Effector CD8-positive, alpha-beta T cell (primary cell): ENCODE results near the gene FAM110A.
"Not testable (repeated sequence)": the region's sequence is repeated elsewhere in the genome, so short reads cannot be mapped to it uniquely, and the experiment has no call there.

Source experiments
- DNase-seq: peaks from one replicate; lab custom pipeline; 2025; lab: John Stamatoyannopoulos, UW

The FAM110A gene

DNA sequence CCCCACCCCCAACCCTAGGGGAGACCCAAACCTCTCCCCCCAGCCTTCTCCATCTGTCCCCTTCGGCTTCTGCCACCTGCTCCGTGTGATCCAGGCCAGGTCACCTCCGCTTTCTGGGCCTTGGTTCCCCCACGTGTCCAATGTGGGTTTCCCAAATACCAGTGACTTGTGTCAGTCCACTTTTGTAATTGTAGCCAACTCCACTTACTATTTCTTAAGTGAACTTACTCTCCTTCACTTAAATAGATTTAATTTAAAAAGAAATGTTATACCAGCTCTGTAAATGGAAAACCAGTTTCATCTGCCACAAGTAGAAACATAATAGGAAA, 10.0 kb upstream of the FAM110A start:
- no peak for DNase-seq

GRCh38 chr20:824490-824889, 9.0 kb upstream of the FAM110A start:
- no peak for DNase-seq

DNA sequence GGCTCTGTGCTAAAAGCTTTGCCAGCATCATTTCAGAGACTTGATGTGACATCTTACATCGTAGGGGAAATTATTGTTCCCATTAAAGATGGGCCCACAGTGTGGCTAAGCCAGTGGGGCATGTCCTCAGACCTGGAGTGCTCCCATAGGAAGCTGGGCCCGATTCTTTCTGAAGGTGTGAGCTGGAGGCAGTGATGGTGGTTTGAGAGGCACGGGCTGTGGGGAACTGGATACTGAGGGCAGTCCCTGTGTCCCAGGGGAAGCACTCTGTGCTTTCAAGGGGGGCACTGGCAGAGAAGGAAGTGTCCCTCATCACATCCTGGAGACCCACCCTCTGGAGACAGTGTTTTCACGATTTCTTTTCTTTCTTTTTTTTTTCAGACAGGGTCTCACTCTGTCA, 8.6 kb upstream of the FAM110A start:
- no peak for DNase-seq

- no peak for DNase-seq
Observed at GRCh38 chr20:825710-826421, 7.6 kb upstream of the FAM110A start.

GRCh38 chr20:826695-827323, 6.7 kb upstream of the FAM110A start:
- no peak for DNase-seq

GRCh38 chr20:827981-828380, 5.5 kb upstream of the FAM110A start:
- not testable (repeated sequence) for DNase-seq

DNA sequence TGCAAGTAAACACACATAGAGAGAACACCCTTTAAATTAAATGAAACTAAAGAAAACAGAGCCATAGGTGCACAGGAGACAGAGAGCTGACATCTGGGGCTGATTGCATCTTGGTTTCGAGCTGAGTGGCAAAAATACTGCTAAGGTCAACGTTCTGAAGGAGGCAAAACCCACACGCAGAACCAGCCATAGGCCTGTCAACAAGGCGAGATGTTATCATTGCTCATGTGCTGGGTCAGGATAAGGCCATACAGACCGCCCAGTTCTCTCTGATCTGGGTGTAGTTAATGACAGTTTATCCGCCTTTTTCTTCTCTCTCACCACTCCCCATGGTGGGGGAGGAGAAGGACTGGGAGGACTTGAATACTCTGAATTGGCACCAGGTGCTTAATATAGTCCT, 4.5 kb upstream of the FAM110A start:
- DNase-seq: no peak

DNA sequence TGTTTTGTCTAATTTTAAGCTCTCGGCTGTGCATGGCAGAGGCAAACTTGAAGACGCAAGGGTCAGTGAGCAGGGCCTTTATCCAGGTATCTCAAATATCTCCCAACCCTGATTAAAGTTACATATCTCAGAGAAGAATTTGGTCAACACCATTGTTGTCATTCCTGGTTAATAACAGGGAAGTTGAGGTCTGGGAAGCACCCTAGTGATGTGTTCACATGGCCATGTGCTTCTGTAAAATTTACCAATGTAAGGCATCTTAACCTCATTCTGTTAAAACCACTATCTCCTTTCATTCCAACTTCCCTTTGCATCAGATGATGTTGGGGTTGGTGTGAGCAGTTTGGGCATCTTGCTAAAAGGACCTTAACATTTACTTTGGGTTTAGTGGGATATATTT, 4.0 kb upstream of the FAM110A start:
- no peak for DNase-seq

- no peak for DNase-seq
Observed at GRCh38 chr20:830011-830521, 3.4 kb upstream of the FAM110A start.

- no peak for DNase-seq
Observed at GRCh38 chr20:831251-831650, 2.3 kb upstream of the FAM110A start.

DNA sequence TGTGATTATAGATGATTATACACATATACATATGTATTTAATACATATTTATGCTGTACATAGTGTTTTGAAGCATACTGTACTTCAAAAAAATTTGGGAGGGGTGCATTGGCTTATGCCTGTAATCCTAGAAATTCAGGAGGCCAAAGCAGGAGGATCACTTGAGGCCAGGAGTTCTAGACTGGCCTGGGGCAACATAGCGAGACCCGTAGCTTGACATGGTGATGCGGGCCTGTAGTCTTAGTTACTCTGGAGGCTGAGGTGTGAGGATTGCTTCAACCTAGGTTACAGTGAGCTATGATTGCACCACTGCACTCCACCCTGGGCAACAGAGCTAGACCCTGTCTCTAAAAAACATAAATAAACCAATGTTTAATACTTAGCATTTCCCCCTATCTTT, 1.6 kb upstream of the FAM110A start:
- DNase-seq: no peak

DNA sequence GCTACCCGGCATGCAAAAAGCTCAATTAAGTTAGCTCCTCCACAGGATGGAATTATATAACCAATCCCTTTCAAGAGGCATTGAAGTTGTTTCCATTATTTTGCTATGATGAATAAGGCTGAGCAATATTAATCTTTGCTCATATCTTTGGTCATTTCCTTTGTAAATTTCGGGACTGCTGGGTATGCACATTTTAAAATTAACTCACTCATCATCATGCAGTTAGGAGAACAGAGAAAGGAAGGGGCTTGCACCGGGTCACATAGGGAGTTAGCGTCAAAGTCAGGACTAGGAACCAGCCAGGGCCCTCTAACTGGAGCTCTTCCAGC, 430 bp upstream of the FAM110A start:
- no peak for DNase-seq

- DNase-seq: no peak
Observed at GRCh38 chr20:834151-834746, 734 bp downstream of the FAM110A start.

DNA sequence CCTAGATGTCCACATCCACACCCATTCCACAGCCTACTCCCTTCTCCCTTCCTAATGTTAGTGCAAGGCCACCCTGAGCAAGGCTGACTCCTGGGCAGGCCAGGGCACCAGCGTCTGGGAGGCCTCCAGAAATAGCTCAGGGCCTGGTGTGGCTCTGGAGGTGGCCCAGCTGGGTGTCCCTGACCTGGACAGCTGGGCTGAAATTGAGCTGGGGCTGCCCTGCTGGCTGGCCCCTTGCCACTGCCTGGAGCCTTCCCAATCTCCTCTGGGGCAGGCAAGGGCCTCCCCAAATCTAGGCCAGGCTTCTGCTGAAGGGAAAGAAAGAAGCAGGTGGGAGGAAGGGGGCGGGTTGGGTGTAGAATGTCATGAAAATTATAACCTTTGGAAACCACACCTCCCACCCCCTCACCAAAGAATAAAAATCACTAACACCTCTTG, 2.1 kb downstream of the FAM110A start:
- DNase-seq: no peak

DNA sequence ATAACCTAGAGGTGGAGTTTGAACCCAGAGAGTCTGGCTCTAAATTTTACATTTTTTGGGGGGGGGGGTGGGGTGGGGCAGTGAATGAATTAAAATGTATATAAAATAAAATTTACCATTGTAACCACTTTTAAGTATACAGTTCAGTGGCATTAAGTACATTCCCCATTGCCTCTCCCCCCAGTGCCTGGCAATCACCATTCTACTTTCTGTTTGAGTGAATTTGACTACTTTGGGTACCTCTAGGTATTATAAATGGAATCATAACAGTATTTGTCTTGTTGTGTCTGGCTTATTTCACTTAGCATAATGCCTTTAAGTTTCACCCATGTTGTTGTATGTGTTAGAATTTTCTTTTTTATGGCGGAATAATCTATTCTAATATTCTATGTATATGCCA, 2.7 kb downstream of the FAM110A start:
- DNase-seq: no peak

DNA sequence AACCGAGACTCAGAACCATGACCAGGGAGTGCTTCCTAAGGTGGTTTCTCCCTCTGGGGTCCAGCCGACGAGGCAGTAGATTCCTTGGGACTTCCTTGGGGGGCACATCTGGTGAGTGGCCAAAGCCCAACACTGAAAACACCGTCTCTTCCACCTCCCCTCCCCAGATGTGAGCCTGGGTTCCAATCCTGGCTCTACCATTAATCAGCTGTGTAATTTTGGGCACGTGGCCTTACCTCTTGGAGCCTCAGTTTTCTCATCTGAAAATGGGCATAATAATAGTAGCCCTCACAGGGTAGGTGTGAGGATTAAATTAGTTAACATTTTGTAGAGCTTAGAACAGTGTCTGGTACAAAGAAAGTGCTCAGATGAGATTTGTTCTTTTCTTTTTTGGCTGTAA, 5.5 kb downstream of the FAM110A start:
- DNase-seq: no peak

DNA sequence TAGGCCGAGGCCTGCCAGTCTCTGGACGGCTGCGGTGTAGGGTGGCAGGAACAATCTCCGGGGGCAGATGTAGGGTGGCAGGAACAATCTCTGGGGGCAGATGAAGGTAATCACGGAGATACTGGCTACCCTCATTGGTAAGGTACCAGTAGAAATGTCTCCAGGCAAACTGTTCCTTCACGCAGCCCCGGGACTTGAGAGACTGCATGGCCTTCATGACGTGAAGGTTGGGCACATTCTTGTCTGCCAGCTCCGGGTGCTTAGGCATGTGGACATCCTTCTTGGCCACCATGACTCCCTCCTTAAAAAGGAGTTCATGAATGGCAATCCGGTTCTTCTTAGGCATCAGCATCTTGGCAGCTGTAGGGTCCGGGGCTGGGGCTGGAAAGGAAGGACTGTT, 6.1 kb downstream of the FAM110A start:
- no peak for DNase-seq

DNA sequence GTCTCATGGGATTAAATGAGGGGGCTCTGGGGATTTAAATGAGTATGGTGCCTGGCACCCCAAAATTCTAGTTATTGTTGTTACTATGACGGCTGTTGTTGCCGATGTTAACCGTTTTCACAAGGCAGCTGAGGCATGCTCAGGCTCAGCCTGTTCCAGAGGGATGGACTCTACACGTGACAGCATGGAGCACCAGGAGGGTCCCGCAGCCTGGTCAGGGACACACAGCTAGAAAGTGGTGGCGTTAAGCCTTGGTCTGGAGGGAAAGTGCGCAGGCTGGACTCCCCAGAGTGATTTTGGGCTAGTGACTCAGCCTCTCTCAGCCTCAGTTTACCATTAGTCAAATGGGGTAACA, 7.0 kb downstream of the FAM110A start:
- no peak for DNase-seq

- DNase-seq: no peak
Observed at GRCh38 chr20:840858-841567, 7.5 kb downstream of the FAM110A start.

- no peak for DNase-seq
Observed at GRCh38 chr20:841568-842546, 8.3 kb downstream of the FAM110A start.

DNA sequence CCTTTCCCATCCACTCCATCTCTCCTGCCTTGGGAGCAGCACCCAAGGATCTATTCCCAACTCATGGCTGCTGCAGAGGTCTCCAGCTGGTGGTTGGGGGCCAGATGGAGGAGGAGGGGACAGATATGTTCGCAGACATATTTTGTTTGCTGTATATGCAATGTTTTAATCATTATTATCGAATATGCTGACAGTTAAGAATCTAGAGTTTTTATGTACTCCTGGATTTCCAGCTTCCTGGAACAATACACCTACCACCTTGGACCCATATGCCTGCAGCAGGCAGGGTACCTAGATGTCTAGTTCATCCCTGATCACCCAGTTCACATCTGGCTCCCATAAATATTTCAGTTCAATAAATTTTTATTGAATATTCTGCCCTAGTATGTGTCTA, 9.0 kb downstream of the FAM110A start:
- DNase-seq: no peak

DNA sequence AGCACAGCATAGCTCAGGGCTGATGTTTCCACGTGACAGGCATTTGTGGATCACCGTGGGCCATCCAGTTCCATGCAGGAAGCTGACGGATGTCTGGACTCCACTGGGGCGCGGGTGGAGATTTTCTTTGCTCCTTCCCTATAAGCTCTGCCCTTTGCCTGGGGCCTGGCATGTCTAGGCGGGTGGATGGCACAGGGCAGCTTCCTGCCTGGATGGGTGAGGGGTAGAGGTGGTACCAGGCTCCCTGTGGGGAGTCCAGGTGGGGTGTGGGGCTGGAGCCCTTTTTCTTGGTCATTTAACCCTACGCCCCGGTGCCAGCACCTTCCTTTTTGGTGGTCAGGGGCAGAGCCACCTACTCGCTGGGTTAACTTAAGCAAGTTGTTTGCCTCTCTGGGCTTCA, 10.4 kb downstream of the FAM110A start:
- no peak for DNase-seq
